ENCODE data around the gene EXT2.

DNA sequence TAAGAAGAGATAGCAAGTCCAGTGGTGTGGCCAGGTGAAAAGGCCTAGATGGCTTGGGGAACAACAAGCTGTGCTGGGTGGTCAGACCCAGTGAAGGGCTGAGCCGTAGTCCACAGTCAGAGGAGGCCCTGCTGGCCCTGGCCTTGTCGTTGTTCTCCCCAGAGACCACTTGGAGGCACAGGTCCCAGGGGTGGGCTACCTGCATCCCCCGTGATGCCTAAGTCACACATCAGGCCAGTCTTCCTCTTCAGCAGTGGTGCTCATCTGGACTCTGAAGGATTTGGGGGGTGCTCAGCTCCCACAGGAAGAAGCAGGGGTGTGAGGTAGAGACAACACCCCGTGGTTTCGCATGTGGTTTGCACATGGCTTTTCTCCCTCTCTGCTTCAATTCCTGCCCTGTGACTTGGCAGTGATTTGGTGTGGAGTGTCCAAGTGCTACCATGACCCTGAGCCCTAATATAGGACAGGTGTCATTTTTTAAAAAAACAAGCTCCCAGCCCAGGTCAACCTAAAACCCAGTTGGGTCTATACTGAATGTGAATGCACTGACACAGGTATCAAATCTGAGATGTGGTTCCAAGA lies 163.5 kb downstream of the EXT2 start:
- TF ChIP-seq, protein P1, sequence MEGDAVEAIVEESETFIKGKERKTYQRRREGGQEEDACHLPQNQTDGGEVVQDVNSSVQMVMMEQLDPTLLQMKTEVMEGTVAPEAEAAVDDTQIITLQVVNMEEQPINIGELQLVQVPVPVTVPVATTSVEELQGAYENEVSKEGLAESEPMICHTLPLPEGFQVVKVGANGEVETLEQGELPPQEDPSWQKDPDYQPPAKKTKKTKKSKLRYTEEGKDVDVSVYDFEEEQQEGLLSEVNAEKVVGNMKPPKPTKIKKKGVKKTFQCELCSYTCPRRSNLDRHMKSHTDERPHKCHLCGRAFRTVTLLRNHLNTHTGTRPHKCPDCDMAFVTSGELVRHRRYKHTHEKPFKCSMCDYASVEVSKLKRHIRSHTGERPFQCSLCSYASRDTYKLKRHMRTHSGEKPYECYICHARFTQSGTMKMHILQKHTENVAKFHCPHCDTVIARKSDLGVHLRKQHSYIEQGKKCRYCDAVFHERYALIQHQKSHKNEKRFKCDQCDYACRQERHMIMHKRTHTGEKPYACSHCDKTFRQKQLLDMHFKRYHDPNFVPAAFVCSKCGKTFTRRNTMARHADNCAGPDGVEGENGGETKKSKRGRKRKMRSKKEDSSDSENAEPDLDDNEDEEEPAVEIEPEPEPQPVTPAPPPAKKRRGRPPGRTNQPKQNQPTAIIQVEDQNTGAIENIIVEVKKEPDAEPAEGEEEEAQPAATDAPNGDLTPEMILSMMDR (IDR thresholded peaks at IDR 0.05): no peak
- TF ChIP-seq POLR2A (IDR thresholded peaks at IDR 0.05): no peak
